Vagina (tissue), 2 donors: Measurements from ENCODE around the gene EEF1AKMT3.

ENCODE experiments used
- CTCF ChIP-seq, 3 experiments: fragments of 450-650 bp in 2 of 3; fragments of 200-600 bp in 1 of 3; sonication (generic) in 1 of 3; IDR thresholded peaks; one replicate each; pipeline ENCODE4 v1.5.1; 2017 to 2019; ENCODE audit warnings: antibody characterized with exemption in 3 of 3, mild to moderate bottlenecking in 2 of 3, moderate library complexity in 2 of 3
- POLR2A ChIP-seq, 2 donors: fragments of 450-650 bp; IDR thresholded peaks; one replicate each; pipeline ENCODE4 v1.6.1; 2017; ENCODE audit warnings: antibody characterized with exemption in 2 of 2, mild to moderate bottlenecking in 2 of 2, moderate library complexity in 2 of 2
- POLR2AphosphoS5 ChIP-seq, 2 donors: sonication (generic); formaldehyde crosslinking; IDR thresholded peaks; one replicate each; pipeline ENCODE4 v1.9.0; 2017; ENCODE audit warnings: antibody characterized with exemption in 2 of 2, mild to moderate bottlenecking in 2 of 2, low read depth in 1 of 2; ENCODE audit not compliant: insufficient read depth in 1 of 2

- no peak for TF ChIP-seq POLR2A (IDR thresholded peaks at IDR 0.05)
- no peak for TF ChIP-seq CTCF (IDR thresholded peaks at IDR 0.05)
- no peak for TF ChIP-seq POLR2AphosphoS5 (IDR thresholded peaks at IDR 0.05; ENCODE audit: insufficient read depth in 1 of 2, low read depth in 1 of 2)
Observed at GRCh38 chr12:57815177-57816000, 43.0 kb downstream of the EEF1AKMT3 start.
